HepG2 (cell line): ENCODE data around the gene CFAP99. TPM values are rescaled to one million over a fixed set of nuclear protein-coding genes. Genes with fewer than 3 reads are reported as not detected.
A peak's percentile ranks its signal among the peaks of the same experiment; 100 is the strongest.

ENCODE experiments used
- ATAC-seq: fragments of 200-7000 bp; cut with Tn5 transposase; 3 replicates; pipeline ENCODE4 v1.9.1; 2020; ENCODE audit warnings: mild to moderate bottlenecking, moderate library complexity
- BruUV-seq: library from RNA; stranded (reverse); fragments of 400-500 nt; replicated peaks from 2 replicates; lab custom pipeline; 2021; lab: Mats Ljungman, UMichigan
- CTCF ChIA-PET: fragments of 300-600 bp; formaldehyde crosslinking; extraction: SDS; loops from one replicate; lab custom pipeline; 2021; ENCODE audit warnings: low total read pairs, inconsistent platforms, low intra/inter-chr PET ratio; lab: Yijun Ruan, JAX
- POLR2A ChIA-PET: fragments of 350-600 bp; sonication (Branson Sonifier 250); formaldehyde crosslinking; loops from one replicate; lab custom pipeline; 2020; ENCODE audit warnings: antibody characterized with exemption, inconsistent platforms; lab: Yijun Ruan, JAX
- DNase-seq: peaks from one replicate; pipeline ENCODE4 v3.0.0-alpha.2; 2015; ENCODE audit warnings: low spot score
- FAIRE-seq: peaks from 3 replicates; lab custom pipeline; 2011; peaks lifted over from hg19 to GRCh38; lab: Jason Lieb, UNC
- H2AFZ ChIP-seq: one replicate; pipeline ENCODE4 v1.6.1; 2011; ENCODE audit warnings: low read length, inconsistent platforms
- H3K27ac ChIP-seq: fragments of 300-600 bp; 3 replicates; pipeline ENCODE4 v1.8.0; 2011; ENCODE audit warnings: mixed run types, mild to moderate bottlenecking, mixed read lengths, low read length, inconsistent platforms; ENCODE audit not compliant: insufficient read depth; ENCODE audit errors: extremely low read length
- H3K27me3 ChIP-seq, 2 experiments: fragments of 200-600 bp in 1 of 2; 2 replicates in 1 of 2; 3 replicates in 1 of 2; pipeline versions ENCODE4 v1.6.0 to v1.8.0; 2011; ENCODE audit warnings: low read length in 2 of 2, mild to moderate bottlenecking in 2 of 2, moderate library complexity in 2 of 2, inconsistent platforms in 1 of 2; ENCODE audit not compliant: insufficient read depth in 2 of 2, control insufficient read depth in 1 of 2
- H3K36me3 ChIP-seq, 2 experiments: fragments of 200-600 bp in 1 of 2; replicated peaks in 1 of 2; 2 replicates in 1 of 2; 3 replicates in 1 of 2; pipeline versions ENCODE4 v1.5.1 to v1.8.0; 2011; ENCODE audit warnings: low read length in 2 of 2, inconsistent platforms in 1 of 2; ENCODE audit not compliant: insufficient read depth in 2 of 2, control insufficient read depth in 1 of 2
- H3K4me1 ChIP-seq: 2 replicates; pipeline ENCODE4 v1.5.1; 2012; ENCODE audit warnings: low read length, inconsistent platforms; ENCODE audit not compliant: insufficient read depth
- H3K4me2 ChIP-seq: 2 replicates; pipeline ENCODE4 v1.6.0; 2011; ENCODE audit warnings: low read depth, low read length, inconsistent platforms
- H3K4me3 ChIP-seq, 3 experiments: fragments of 200-600 bp in 1 of 3; sonication (generic), shearing (Covaris generic) in 1 of 3; replicated peaks in 1 of 3; 2 replicates each; pipeline ENCODE4 v1.5.1; 2011 to 2016; ENCODE audit warnings: low read length in 3 of 3, inconsistent platforms in 2 of 3, low read depth in 2 of 3, mild to moderate bottlenecking in 2 of 3, control low read depth in 1 of 3, mixed read lengths in 1 of 3; ENCODE audit not compliant: insufficient read depth in 1 of 3
- H3K79me2 ChIP-seq: one replicate; pipeline ENCODE4 v1.6.1; 2011; ENCODE audit warnings: low read length, inconsistent platforms; ENCODE audit not compliant: insufficient read depth
- H3K9ac ChIP-seq: 2 replicates; pipeline ENCODE4 v1.6.0; 2011; ENCODE audit warnings: mild to moderate bottlenecking, low read depth, low read length, inconsistent platforms; ENCODE audit not compliant: insufficient read depth
- H3K9me3 ChIP-seq: 2 replicates; pipeline ENCODE4 v1.5.1; 2012; ENCODE audit warnings: mild to moderate bottlenecking, low read length
- H4K20me1 ChIP-seq: 2 replicates; pipeline ENCODE4 v1.6.0; 2011; ENCODE audit warnings: inconsistent platforms, mild to moderate bottlenecking, low read length, moderate library complexity; ENCODE audit not compliant: insufficient read depth
- LBX2 ChIP-seq: sonication (generic); formaldehyde crosslinking; IDR thresholded peaks from 2 replicates; pipeline ENCODE4 v1.5.0; 2020; ENCODE audit warnings: missing genetic modification reagents, mild to moderate bottlenecking, borderline replicate concordance
- RBM22 ChIP-seq: fragments of 200-400 bp; formaldehyde crosslinking; optimal IDR thresholded peaks from 2 replicates; pipeline ENCODE3; 2017; ENCODE audit warnings: mild to moderate bottlenecking, low read length, moderate library complexity
- RBM39 ChIP-seq: fragments of 200-400 bp; formaldehyde crosslinking; IDR thresholded peaks from one replicate; pipeline ENCODE4 v1.6.1; 2018; ENCODE audit warnings: antibody characterized with exemption, mild to moderate bottlenecking, low read depth, low read length; ENCODE audit not compliant: poor library complexity, severe bottlenecking
- RFXAP ChIP-seq: sonication (generic); formaldehyde crosslinking; IDR thresholded peaks from 2 replicates; pipeline ENCODE4 v1.4.0; 2020; ENCODE audit warnings: missing genetic modification reagents, borderline replicate concordance
- SIN3B ChIP-seq: fragments of 150-350 bp; IDR thresholded peaks from 2 replicates; pipeline ENCODE4 v1.6.1; 2014; ENCODE audit warnings: low read length
- ZIK1 ChIP-seq: sonication (generic); formaldehyde crosslinking; IDR thresholded peaks from 2 replicates; pipeline ENCODE4 v1.5.0; 2020; ENCODE audit warnings: mild to moderate bottlenecking, low read depth, missing genetic modification reagents, borderline replicate concordance
- ZNF121 ChIP-seq: sonication (generic); formaldehyde crosslinking; IDR thresholded peaks from 2 replicates; pipeline ENCODE4 v1.5.0; 2020; ENCODE audit warnings: mild to moderate bottlenecking, missing genetic modification reagents
- ZNF232 ChIP-seq: sonication (generic); formaldehyde crosslinking; IDR thresholded peaks from 2 replicates; pipeline ENCODE4 v1.4.0; 2020; ENCODE audit warnings: missing genetic modification reagents, borderline replicate concordance
- ZNF605 ChIP-seq: sonication (generic); formaldehyde crosslinking; IDR thresholded peaks from 2 replicates; pipeline ENCODE4 v1.8.0; 2022; ENCODE audit warnings: mild to moderate bottlenecking, missing genetic modification reagents
- WGBS: methylation state at CpG from one replicate; pipeline ENCODE4 v1.1.6; 2017; ENCODE audit warnings: low lambda C conversion rate; 5-methylcytosine and 5-hydroxymethylcytosine counted together
- in situ Hi-C: cut with HindIII; loops from 2 replicates; pipeline ENCODE4 v1.10.0; 2017; ENCODE audit warnings: low pct_unique_long_range_greater_than_20kb; ENCODE audit not compliant: extremely low pct_ligation_motif_present
- intact Hi-C: fragments of 100-400 bp; cut with micrococcal nuclease; formaldehyde crosslinking; loops from one replicate; pipeline ENCODE4 v1.10.0; 2022; ENCODE audit not compliant: unreplicated experiment
- polyA plus RNA-seq, 8 experiments: library from polyadenylated mRNA; depleted of rRNA in 3 of 8; stranded (reverse) in 7 of 8; unstranded in 1 of 8; fragments of >200 nt; fragmentation: Illumina TruSeq in 4 of 8; extraction: Trizol in 4 of 8; gene quantifications; 2 replicates each; pipeline versions ENCODE4 v1.2.1 to v1.2.3, GENCODE V29; 2011 to 2016; ENCODE audit warnings: low read depth in 4 of 8, missing spikeins in 1 of 8, mixed read lengths in 1 of 8; ENCODE audit not compliant: insufficient read depth in 1 of 8
- total RNA-seq, 5 experiments: library from RNA; depleted of rRNA; stranded (reverse); fragments of >200 nt; fragmentation: Illumina TruSeq; extraction: Trizol; gene quantifications; 2 replicates each; pipeline ENCODE4 v1.2.3, GENCODE V29; 2016; ENCODE audit warnings: low read depth in 1 of 5

CFAP99 gene
- total and polyA plus RNA-seq, 2 of the 13 experiments (the other 11 are each of a cell fraction or from before 2014, with no cell fraction given): not detected

- no peaks in the 10 kb centered on the region for H4K20me1 ChIP-seq
- WGBS: 95% methylated on average over 5 of the region's 5 CpGs
- BruUV-seq: no TSS peak
- DNase-seq: no peak
- no peaks in the 10 kb centered on the region for H3K4me1 ChIP-seq
- peaks cover 33 to 62% of the 10 kb centered on the region in 2 experiments; a peak in 4 of 5 replicates for H3K36me3 ChIP-seq
- ATAC-seq: no peak
- H3K9ac ChIP-seq: no peak overlapping the region
- H3K9me3 ChIP-seq: no peaks in the 10 kb centered on the region
- H3K79me2 ChIP-seq: peaks cover 2% of the 10 kb centered on the region
- no peak overlapping the region for H3K4me2 ChIP-seq
- no peak overlapping the region for H3K27ac ChIP-seq
- TF ChIP-seq ZNF121: peak; percentile 58
- TF ChIP-seq LBX2 (CRISPR knock-in tag): no peak
- in situ Hi-C loops: no loop called here
- no peak overlapping the region for H2AFZ ChIP-seq
- H3K27me3 ChIP-seq: no peaks in the 10 kb centered on the region
- no peak for FAIRE-seq
- intact Hi-C loops: no loop called here
- ChIA-PET POLR2A (no interaction called here), CTCF (no interaction called here)
- H3K4me3 ChIP-seq: no peak overlapping the region
Observed at GRCh38 chr4:2503809-2504208, 85.1 kb downstream of the CFAP99 start.

GRCh38 chr4:2507259-2507658 is 88.5 kb downstream of the CFAP99 start:
- Histone ChIP-seq H3K79me2 (peaks cover 4% of the 10 kb centered on the region), H4K20me1 (peaks cover 4% of the 10 kb centered on the region; the same call in 1 of the 2 replicates), H3K27ac (no peak overlapping the region), H2AFZ (no peak overlapping the region), H3K36me3 (peaks cover 33 to 63% of the 10 kb centered on the region in 2 experiments), H3K4me3 (no peak overlapping the region), H3K4me1 (no peaks in the 10 kb centered on the region), H3K9me3 (no peaks in the 10 kb centered on the region), H3K4me2 (no peak overlapping the region), H3K9ac (no peak overlapping the region), H3K27me3 (no peaks in the 10 kb centered on the region)
- ChIA-PET CTCF (no interaction called here), POLR2A (no interaction called here)
- ATAC-seq (no peak), DNase-seq (no peak), FAIRE-seq (no peak)
- 97% methylated on average over 4 of the region's 4 CpGs for WGBS
- no TSS peak for BruUV-seq
- TF ChIP-seq ZNF605 (no peak), SIN3B (no peak), RFXAP (no peak), ZNF232 (CRISPR knock-in tag) (no peak), RBM22 (peak; percentile 69), RBM39 (no peak), ZIK1 (no peak)
- intact Hi-C loops: no loop called here
- in situ Hi-C loops: no loop called here
